Epithelial cell of esophagus (primary cell): ENCODE data around the gene KLHL29.

Source experiments
- DNase-seq: peaks from one replicate; pipeline ENCODE4 v3.0.0; 2010; ENCODE audit warnings: low read depth
- H3K4me3 ChIP-seq: 2 replicates; pipeline ENCODE4 v1.5.1; 2011; ENCODE audit warnings: mild to moderate bottlenecking, low read length, control low read depth
- TF ChIP-seq, protein P1 (sequence below): IDR thresholded peaks from 2 replicates; pipeline ENCODE4 v1.5.1; 2011; ENCODE audit warnings: low read depth, mild to moderate bottlenecking, low read length, control low read depth, inconsistent platforms; ENCODE audit not compliant: insufficient read depth; ENCODE audit errors: missing control alignments

KLHL29 gene

DNA sequence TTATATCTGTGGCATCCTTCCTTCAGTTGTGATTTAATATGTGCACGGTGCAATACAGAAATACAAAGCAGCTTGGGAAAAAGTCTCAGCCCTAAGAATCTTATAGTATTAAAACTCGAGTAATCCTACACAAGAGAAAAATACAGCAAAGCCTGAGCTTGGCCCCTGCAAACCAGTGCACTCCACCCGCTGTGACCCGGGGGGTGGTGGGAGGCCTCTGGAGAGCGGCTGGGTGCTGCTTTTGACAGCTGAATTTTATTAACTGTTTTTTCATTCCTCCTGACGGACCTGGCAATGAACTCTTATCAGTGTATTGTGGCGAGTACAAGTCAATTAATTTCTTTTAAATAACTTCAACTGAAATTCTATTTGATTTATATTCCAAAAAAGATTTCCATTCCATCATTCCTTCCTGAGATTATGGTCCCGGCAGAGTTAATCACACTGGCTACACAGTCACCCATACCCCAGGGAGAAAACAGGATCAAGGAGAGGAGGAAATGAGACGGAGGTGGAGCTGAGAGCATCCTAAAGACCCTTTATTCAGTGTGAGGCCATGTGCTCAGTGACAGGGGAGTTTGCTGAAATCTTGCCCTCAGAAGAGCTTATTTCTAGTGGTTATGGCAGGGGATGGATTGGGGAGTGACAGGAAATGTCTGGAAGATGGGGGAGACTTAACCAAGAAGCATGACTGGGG, 124.8 kb downstream of the KLHL29 start:
- no peak for DNase-seq
- H3K4me3 ChIP-seq, result no peak overlapping the region
- TF ChIP-seq, protein P1, sequence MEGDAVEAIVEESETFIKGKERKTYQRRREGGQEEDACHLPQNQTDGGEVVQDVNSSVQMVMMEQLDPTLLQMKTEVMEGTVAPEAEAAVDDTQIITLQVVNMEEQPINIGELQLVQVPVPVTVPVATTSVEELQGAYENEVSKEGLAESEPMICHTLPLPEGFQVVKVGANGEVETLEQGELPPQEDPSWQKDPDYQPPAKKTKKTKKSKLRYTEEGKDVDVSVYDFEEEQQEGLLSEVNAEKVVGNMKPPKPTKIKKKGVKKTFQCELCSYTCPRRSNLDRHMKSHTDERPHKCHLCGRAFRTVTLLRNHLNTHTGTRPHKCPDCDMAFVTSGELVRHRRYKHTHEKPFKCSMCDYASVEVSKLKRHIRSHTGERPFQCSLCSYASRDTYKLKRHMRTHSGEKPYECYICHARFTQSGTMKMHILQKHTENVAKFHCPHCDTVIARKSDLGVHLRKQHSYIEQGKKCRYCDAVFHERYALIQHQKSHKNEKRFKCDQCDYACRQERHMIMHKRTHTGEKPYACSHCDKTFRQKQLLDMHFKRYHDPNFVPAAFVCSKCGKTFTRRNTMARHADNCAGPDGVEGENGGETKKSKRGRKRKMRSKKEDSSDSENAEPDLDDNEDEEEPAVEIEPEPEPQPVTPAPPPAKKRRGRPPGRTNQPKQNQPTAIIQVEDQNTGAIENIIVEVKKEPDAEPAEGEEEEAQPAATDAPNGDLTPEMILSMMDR, result no peak

DNA sequence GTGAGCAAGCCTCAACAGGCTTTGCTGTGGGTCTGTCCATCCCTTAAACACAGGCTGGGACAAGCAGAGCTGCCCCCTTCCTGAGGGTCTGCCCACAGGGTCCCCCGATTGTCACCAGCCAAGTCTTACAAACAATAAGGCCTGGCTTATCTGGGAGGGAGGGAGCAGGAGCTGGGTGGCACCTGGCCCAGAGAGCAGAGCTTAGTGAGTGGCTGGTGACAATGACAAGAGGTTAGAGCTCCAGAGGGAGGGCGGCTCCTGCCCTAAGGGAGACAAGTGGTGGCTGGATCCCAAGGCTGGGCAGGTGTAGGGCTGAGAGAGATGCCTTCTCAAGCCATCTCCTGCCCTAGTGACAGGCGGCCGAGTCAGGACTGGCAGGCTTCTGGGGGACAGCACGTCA, 125.5 kb downstream of the KLHL29 start:
- TF ChIP-seq, protein P1, result no peak
- H3K4me3 ChIP-seq, result no peak overlapping the region
- no peak for DNase-seq

DNA sequence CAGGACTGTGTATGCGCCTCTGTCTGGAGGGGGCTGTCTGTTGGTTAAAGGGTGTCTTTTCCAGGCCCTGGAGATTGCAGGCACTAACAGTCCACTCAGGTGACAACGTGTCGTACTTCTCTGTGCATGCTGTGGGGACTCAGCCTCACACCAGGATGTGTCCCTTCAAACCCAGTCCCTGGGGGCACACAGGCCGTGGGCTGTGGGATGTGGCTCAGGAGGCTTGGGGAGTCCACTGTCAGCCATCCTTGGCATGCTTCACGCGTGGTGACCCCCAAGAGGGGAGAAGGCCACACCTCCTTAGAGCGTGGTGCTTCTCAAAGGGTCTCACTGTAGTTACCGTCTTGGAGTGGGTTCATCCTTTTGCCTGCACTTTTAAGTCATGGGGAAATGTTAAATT, 127.8 kb downstream of the KLHL29 start:
- no peak overlapping the region for H3K4me3 ChIP-seq
- TF ChIP-seq, protein P1, result no peak
- DNase-seq, result no peak

DNA sequence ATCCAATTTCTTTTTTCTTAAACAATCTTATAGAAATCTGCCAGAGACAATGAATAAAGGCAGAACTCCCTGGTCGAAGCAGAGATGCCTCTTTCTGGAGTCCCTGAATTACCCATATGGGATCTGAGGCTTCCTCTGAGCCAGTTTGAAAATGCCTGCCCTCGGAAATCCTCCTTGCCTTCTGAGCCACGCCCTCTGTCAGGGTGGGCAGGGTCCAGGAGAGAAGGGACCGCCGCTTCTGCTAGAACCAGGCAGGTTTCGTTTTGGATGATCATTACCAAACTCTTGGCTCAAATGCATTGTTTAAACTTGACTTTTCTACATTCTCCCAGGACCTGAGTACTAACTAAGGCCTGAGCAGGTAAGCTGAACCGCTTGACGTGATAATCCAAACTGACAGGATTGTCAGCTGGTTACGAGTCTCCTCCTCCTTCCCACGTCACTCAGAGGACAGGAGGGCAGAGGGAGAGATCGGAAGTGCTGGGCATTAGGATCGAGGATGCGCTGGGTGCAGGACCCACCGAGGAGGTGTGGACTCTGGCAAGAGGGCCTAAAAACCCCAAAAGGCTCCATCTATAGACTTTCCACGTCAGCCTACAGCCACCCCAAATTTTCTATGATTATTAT, 128.4 kb downstream of the KLHL29 start:
- TF ChIP-seq, protein P1, result no peak
- no peak for DNase-seq
- no peak overlapping the region for H3K4me3 ChIP-seq

DNA sequence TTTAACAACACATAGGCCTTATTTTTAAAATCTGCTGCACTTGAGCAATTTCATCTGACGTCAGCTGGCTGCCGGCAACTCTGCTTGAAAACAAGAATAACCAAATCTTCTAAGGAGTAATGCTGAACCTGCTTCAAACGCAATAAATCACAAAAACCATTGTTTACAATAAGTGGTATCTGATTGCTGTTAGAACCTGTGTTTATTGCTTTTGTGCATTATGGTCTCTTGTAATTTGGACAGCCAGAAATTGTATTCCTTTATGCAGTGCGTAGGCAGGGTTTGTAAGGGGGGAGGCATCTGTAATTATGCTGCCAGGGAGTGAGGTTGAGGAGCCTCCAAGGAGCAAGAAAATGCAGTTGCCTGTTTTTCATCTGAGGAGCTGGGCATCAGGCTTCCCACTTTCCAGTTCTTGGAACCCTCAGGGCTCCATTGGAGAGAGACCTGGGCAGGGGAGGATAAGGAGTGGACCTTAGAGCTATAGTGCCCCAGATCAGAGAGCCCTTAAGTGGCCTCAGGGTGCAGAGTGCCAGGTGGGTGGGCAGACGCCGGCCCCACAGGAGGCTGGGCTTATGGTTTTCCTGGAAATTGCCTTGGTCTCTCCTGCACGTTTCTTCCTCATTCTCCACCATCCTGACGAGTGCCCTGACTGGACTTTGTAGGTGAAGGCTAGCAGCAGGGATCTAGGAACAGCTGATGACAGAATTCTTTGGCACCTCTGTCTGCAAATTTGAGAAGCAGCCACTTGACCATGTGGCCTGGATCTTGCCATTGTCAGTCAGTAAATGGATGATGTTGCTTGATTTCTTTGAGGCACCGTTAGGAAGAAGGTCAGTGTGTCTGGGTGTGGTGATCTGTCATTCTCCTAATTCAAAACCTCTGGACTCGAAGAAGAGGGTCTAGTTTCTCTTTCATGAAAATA, 129.2 kb downstream of the KLHL29 start:
- H3K4me3 ChIP-seq, result no peak overlapping the region
- TF ChIP-seq, protein P1, result no peak
- no peak for DNase-seq

DNA sequence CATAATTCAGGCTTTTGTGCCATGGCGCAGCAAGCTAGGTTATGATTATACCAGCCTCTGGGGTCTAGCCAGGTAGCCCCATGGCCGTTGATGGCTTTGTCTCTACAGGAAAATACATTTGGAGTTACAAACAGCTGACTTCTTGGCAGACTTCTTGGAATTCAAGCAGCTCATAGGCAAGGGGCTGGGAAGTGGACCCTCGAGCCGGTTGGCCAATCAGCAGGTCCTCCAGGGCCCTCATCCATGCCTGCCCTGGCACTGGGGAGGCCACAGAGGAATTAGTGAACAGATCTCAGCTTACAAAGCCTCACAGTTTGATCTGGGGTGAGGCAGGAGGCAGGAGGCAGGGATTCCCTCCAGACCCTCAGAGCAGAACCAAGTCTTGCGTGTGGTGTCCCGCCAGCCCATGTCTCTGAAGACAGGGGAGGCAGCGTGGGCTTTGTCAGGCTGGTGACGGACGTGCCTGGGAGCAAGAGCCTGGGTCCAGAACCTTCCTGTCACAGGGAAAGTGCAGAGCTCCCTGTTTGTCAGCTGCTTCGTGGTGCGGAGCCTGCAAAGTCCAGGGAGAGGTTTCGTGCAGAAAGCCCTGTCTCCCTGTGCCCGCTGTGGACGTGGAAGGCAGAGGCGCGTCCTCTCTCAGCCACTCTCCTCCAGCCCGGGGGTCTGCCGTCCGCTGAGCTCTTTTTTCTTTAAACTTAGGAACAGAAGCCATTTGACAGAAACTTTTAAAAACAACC, 131.7 kb downstream of the KLHL29 start:
- DNase-seq, result no peak
- TF ChIP-seq, protein P1, result no peak
- no peak overlapping the region for H3K4me3 ChIP-seq
